ENCODE data around the gene CPNE5.
A peak's percentile ranks its signal among the peaks of the same experiment; 100 is the strongest.

CPNE5 gene

GRCh38 chr6:36787210-36787609, 52.0 kb downstream of the CPNE5 start:
- DNase-seq, result no peak

- DNase-seq, result no peak
Measured at GRCh38 chr6:36786055-36786675, 53.1 kb downstream of the CPNE5 start.

GRCh38 chr6:36784376-36784636, 54.9 kb downstream of the CPNE5 start:
- no peak for DNase-seq

GRCh38 chr6:36783603-36784375, 55.5 kb downstream of the CPNE5 start:
- no peak for DNase-seq

GRCh38 chr6:36781669-36782068, 57.6 kb downstream of the CPNE5 start:
- no peak for DNase-seq

GRCh38 chr6:36780442-36781177, 58.6 kb downstream of the CPNE5 start:
- DNase-seq, result no peak

GRCh38 chr6:36779227-36779626, 60.0 kb downstream of the CPNE5 start:
- no peak for DNase-seq

- DNase-seq, result no peak
Measured at GRCh38 chr6:36777801-36778200, 61.4 kb downstream of the CPNE5 start.

- no peak for DNase-seq
Measured at GRCh38 chr6:36776167-36776566, 63.1 kb downstream of the CPNE5 start.

- DNase-seq, result no peak
Measured at GRCh38 chr6:36774331-36774730, 64.9 kb downstream of the CPNE5 start.

- no peak for DNase-seq
Measured at GRCh38 chr6:36772397-36772796, 66.8 kb downstream of the CPNE5 start.

- DNase-seq, result no peak
Measured at GRCh38 chr6:36771145-36771544, 68.1 kb downstream of the CPNE5 start.

GRCh38 chr6:36769676-36770499, 69.4 kb downstream of the CPNE5 start:
- no peak for DNase-seq

GRCh38 chr6:36769183-36769675, 70.0 kb downstream of the CPNE5 start:
- DNase-seq, result no peak

GRCh38 chr6:36766399-36766945, 72.8 kb downstream of the CPNE5 start:
- DNase-seq, result no peak

GRCh38 chr6:36765594-36766398, 73.4 kb downstream of the CPNE5 start:
- peak; percentile 67 for DNase-seq

- DNase-seq, result no peak
Measured at GRCh38 chr6:36765190-36765589, 74.1 kb downstream of the CPNE5 start.

- DNase-seq, result no peak
Measured at GRCh38 chr6:36762123-36762522, 77.1 kb downstream of the CPNE5 start.

GRCh38 chr6:36760685-36761435, 78.4 kb downstream of the CPNE5 start:
- no peak for DNase-seq

- DNase-seq, result peak; percentile 70
Measured at GRCh38 chr6:36759148-36759759, 80.0 kb downstream of the CPNE5 start.

Data from activated CD4-positive, alpha-beta T cell treated with anti-CD3 and anti-CD28 coated beads for 1 hour (primary cell).